ENCODE measurements around the gene RCOR3.
"Not testable (repeated sequence)": the region's sequence is repeated elsewhere in the genome, so short reads cannot be mapped to it uniquely, and the experiment has no call there.

The RCOR3 gene

DNA sequence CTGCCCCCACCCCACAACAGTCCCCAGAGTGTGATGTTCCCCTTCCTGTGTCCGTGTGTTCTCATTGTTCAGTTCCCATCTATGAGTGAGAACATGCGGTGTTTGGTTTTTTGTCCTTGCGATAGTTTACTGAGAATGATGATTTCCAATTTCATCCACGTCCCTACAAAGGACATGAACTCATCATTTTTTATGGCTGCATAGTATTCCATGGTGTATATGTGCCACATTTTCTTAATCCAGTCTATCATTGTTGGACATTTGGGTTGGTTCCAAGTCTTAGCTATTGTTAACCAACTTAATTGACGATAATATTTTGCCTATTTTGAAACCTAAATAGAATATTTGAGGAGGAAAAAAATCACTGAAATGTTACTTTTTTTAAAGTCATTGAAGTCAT, 3.9 kb downstream of the RCOR3 start:
- H3K4me3 ChIP-seq (ENCODE audit: low read length); H3K9me3 ChIP-seq (ENCODE audit: control insufficient read depth, low read length); H3K36me3 ChIP-seq (ENCODE audit: control insufficient read depth, insufficient read depth, low read length); H3K4me1 ChIP-seq (ENCODE audit: control insufficient read depth, insufficient read depth, low read length); H3K27me3 ChIP-seq (ENCODE audit: control insufficient read depth, insufficient read depth, low read length); H3K9ac ChIP-seq (ENCODE audit: low read length): not testable (repeated sequence)

GRCh38 chr1:211267204-211267857, 8.2 kb downstream of the RCOR3 start:
- Histone ChIP-seq H3K4me3 (ENCODE audit: low read length) (no peak overlapping the region), H3K9ac (ENCODE audit: low read length) (no peak overlapping the region), H3K36me3 (ENCODE audit: control insufficient read depth, insufficient read depth, low read length) (no peaks in the 10 kb centered on the region), H3K4me1 (ENCODE audit: control insufficient read depth, insufficient read depth, low read length) (no peaks in the 10 kb centered on the region), H3K27me3 (ENCODE audit: control insufficient read depth, insufficient read depth, low read length) (no peaks in the 10 kb centered on the region), H3K9me3 (ENCODE audit: control insufficient read depth, low read length) (no peaks in the 10 kb centered on the region)

DNA sequence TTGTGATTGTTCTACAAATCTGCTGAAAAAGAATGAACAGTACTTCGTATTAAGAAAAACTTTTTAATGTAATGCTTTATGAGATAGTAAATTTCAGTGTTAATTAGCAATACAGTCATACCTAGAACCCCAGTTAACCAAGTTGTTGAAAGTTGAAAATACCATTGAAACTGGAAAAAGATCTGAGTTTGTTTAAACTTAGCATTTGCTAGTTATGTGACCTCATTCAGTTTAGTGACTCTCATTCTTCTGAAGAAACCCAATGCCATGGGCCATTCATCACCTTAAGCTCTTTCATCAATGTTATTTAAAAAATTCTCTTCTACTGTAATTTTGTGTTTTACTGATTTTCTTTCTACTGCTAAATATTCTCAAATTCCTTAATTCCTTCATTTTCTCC, 20.2 kb downstream of the RCOR3 start:
- Histone ChIP-seq H3K9me3 (ENCODE audit: control insufficient read depth, low read length) (no peaks in the 10 kb centered on the region), H3K27me3 (ENCODE audit: control insufficient read depth, insufficient read depth, low read length) (no peaks in the 10 kb centered on the region), H3K4me1 (ENCODE audit: control insufficient read depth, insufficient read depth, low read length) (no peaks in the 10 kb centered on the region), H3K9ac (ENCODE audit: low read length) (no peak overlapping the region), H3K36me3 (ENCODE audit: control insufficient read depth, insufficient read depth, low read length) (no peaks in the 10 kb centered on the region), H3K4me3 (ENCODE audit: low read length) (no peak overlapping the region)

DNA sequence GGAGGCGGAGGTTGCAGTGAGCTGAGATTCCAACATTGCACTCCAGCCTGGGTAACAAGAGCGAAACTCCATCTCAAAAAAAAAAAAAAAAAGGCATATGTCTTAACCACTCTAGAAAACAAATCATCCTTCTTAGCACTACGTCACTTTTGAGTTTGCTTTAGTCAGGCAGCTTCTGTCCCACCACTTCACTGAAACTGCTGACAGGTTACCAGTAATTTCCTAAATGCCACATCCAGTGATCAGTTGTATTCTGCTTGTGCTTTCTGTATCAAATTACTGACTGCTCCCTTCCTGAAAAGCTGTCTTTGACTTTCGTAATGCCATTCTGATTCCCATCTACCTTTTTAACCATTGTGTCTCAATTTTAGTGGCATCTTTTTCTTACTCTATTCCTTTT, 21.7 kb downstream of the RCOR3 start:
- no peaks in the 10 kb centered on the region for H3K27me3 ChIP-seq (ENCODE audit: control insufficient read depth, insufficient read depth, low read length)
- no peak overlapping the region for H3K9ac ChIP-seq (ENCODE audit: low read length)
- H3K36me3 ChIP-seq (ENCODE audit: control insufficient read depth, insufficient read depth, low read length), result no peaks in the 10 kb centered on the region
- H3K4me1 ChIP-seq (ENCODE audit: control insufficient read depth, insufficient read depth, low read length), result no peaks in the 10 kb centered on the region
- no peaks in the 10 kb centered on the region for H3K9me3 ChIP-seq (ENCODE audit: control insufficient read depth, low read length)
- no peak overlapping the region for H3K4me3 ChIP-seq (ENCODE audit: low read length)

GRCh38 chr1:211281320-211282022, 22.3 kb downstream of the RCOR3 start:
- Histone ChIP-seq H3K9ac (ENCODE audit: low read length) (no peak overlapping the region), H3K36me3 (ENCODE audit: control insufficient read depth, insufficient read depth, low read length) (no peaks in the 10 kb centered on the region), H3K4me3 (ENCODE audit: low read length) (no peak overlapping the region), H3K4me1 (ENCODE audit: control insufficient read depth, insufficient read depth, low read length) (no peaks in the 10 kb centered on the region), H3K27me3 (ENCODE audit: control insufficient read depth, insufficient read depth, low read length) (no peaks in the 10 kb centered on the region), H3K9me3 (ENCODE audit: control insufficient read depth, low read length) (no peaks in the 10 kb centered on the region)

- Histone ChIP-seq H3K4me3 (ENCODE audit: low read length) (no peak overlapping the region), H3K27me3 (ENCODE audit: control insufficient read depth, insufficient read depth, low read length) (no peaks in the 10 kb centered on the region), H3K9ac (ENCODE audit: low read length) (no peak overlapping the region), H3K36me3 (ENCODE audit: control insufficient read depth, insufficient read depth, low read length) (no peaks in the 10 kb centered on the region), H3K9me3 (ENCODE audit: control insufficient read depth, low read length) (no peaks in the 10 kb centered on the region), H3K4me1 (ENCODE audit: control insufficient read depth, insufficient read depth, low read length) (no peaks in the 10 kb centered on the region)
These were observed 22.8 kb downstream of the RCOR3 start for GRCh38 chr1:211282023-211282373.

DNA sequence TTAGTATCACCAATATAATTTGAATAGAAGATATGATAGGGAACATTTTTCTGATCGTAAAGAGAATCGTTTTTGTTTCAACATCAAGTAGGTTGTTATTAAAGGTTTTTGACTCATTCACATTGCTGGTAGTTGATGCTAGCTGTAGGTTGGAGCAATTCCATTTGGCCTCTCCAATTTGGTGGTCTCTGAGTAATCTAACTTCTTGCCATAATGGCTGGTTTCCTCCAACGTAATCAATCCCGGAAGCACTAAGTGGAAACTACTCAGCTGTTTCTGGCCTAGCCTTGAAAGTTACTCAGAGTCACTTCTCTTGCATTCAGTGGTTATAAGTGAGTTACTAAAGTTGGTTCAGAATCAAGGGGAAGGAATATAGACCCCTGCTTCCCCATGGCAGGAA, 26.0 kb downstream of the RCOR3 start:
- Histone ChIP-seq H3K36me3 (ENCODE audit: control insufficient read depth, insufficient read depth, low read length) (peaks cover 10% of the 10 kb centered on the region), H3K4me3 (ENCODE audit: low read length) (no peak overlapping the region), H3K4me1 (ENCODE audit: control insufficient read depth, insufficient read depth, low read length) (no peaks in the 10 kb centered on the region), H3K9me3 (ENCODE audit: control insufficient read depth, low read length) (no peaks in the 10 kb centered on the region), H3K27me3 (ENCODE audit: control insufficient read depth, insufficient read depth, low read length) (no peaks in the 10 kb centered on the region), H3K9ac (ENCODE audit: low read length) (no peak overlapping the region)

GRCh38 chr1:211287218-211287617, 28.1 kb downstream of the RCOR3 start:
- no peaks in the 10 kb centered on the region for H3K27me3 ChIP-seq (ENCODE audit: control insufficient read depth, insufficient read depth, low read length)
- peaks cover 10% of the 10 kb centered on the region for H3K36me3 ChIP-seq (ENCODE audit: control insufficient read depth, insufficient read depth, low read length)
- H3K9me3 ChIP-seq (ENCODE audit: control insufficient read depth, low read length), result no peaks in the 10 kb centered on the region
- H3K9ac ChIP-seq (ENCODE audit: low read length), result no peak overlapping the region
- H3K4me3 ChIP-seq (ENCODE audit: low read length), result no peak overlapping the region
- H3K4me1 ChIP-seq (ENCODE audit: control insufficient read depth, insufficient read depth, low read length), result no peaks in the 10 kb centered on the region

- H3K4me3 ChIP-seq (ENCODE audit: low read length), result no peak overlapping the region
- no peaks in the 10 kb centered on the region for H3K4me1 ChIP-seq (ENCODE audit: control insufficient read depth, insufficient read depth, low read length)
- peaks cover 10% of the 10 kb centered on the region for H3K36me3 ChIP-seq (ENCODE audit: control insufficient read depth, insufficient read depth, low read length)
- H3K27me3 ChIP-seq (ENCODE audit: control insufficient read depth, insufficient read depth, low read length), result no peaks in the 10 kb centered on the region
- no peaks in the 10 kb centered on the region for H3K9me3 ChIP-seq (ENCODE audit: control insufficient read depth, low read length)
- no peak overlapping the region for H3K9ac ChIP-seq (ENCODE audit: low read length)
These were observed 33.2 kb downstream of the RCOR3 start for GRCh38 chr1:211292411-211292810.

DNA sequence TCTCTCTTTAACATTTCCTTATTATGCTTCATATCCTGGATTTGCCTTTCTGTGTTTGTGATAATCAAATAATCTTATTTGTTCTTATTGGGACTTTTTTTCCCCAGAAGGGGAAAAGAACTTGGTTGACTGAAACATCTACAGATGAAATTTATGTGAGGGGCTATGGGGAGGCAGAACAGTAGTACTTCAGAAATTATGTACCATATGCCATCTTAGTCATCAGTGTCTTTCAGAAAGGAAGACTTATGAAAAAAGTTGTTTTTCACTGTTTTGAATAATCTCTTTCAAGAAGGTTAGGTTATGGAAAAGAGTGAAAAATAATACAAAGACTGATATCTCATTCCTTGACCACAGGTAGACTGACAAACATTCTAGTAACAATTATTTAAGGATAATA, 37.2 kb downstream of the RCOR3 start:
- Histone ChIP-seq H3K36me3 (ENCODE audit: control insufficient read depth, insufficient read depth, low read length) (no peaks in the 10 kb centered on the region), H3K4me1 (ENCODE audit: control insufficient read depth, insufficient read depth, low read length) (no peaks in the 10 kb centered on the region), H3K9me3 (ENCODE audit: control insufficient read depth, low read length) (no peaks in the 10 kb centered on the region), H3K27me3 (ENCODE audit: control insufficient read depth, insufficient read depth, low read length) (no peaks in the 10 kb centered on the region), H3K4me3 (ENCODE audit: low read length) (no peak overlapping the region), H3K9ac (ENCODE audit: low read length) (no peak overlapping the region)

DNA sequence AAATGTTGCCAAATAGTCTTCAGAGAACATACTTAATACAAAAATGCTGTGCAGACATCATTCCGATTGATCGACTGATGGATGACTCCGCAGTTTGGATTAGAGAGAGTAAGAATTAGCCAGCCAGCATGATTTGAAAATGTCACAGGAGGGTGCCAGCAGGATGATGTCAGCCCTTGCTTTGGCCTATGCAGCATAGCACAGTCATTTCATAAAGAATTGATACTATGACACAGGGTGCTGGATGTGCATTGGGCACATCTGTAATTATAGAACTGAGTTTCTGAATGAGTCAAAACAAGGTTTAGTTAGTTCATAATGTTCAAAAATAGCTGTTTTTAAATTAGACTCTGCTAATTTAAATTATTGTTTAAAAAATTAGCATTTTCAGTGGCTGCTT, 45.9 kb downstream of the RCOR3 start:
- H3K4me3 ChIP-seq (ENCODE audit: low read length), result no peak overlapping the region
- no peaks in the 10 kb centered on the region for H3K9me3 ChIP-seq (ENCODE audit: control insufficient read depth, low read length)
- H3K9ac ChIP-seq (ENCODE audit: low read length), result no peak overlapping the region
- H3K4me1 ChIP-seq (ENCODE audit: control insufficient read depth, insufficient read depth, low read length), result no peaks in the 10 kb centered on the region
- H3K27me3 ChIP-seq (ENCODE audit: control insufficient read depth, insufficient read depth, low read length), result no peaks in the 10 kb centered on the region
- H3K36me3 ChIP-seq (ENCODE audit: control insufficient read depth, insufficient read depth, low read length), result no peaks in the 10 kb centered on the region

- H3K36me3 ChIP-seq (ENCODE audit: control insufficient read depth, insufficient read depth, low read length), result no peaks in the 10 kb centered on the region
- H3K9ac ChIP-seq (ENCODE audit: low read length), result no peak overlapping the region
- H3K4me1 ChIP-seq (ENCODE audit: control insufficient read depth, insufficient read depth, low read length), result no peaks in the 10 kb centered on the region
- no peak overlapping the region for H3K4me3 ChIP-seq (ENCODE audit: low read length)
- no peaks in the 10 kb centered on the region for H3K9me3 ChIP-seq (ENCODE audit: control insufficient read depth, low read length)
- no peaks in the 10 kb centered on the region for H3K27me3 ChIP-seq (ENCODE audit: control insufficient read depth, insufficient read depth, low read length)
These were observed 50.5 kb downstream of the RCOR3 start for GRCh38 chr1:211309617-211310016.

GRCh38 chr1:211313392-211313791, 54.2 kb downstream of the RCOR3 start:
- no peaks in the 10 kb centered on the region for H3K36me3 ChIP-seq (ENCODE audit: control insufficient read depth, insufficient read depth, low read length)
- H3K9me3 ChIP-seq (ENCODE audit: control insufficient read depth, low read length), result no peaks in the 10 kb centered on the region
- no peaks in the 10 kb centered on the region for H3K27me3 ChIP-seq (ENCODE audit: control insufficient read depth, insufficient read depth, low read length)
- no peaks in the 10 kb centered on the region for H3K4me1 ChIP-seq (ENCODE audit: control insufficient read depth, insufficient read depth, low read length)
- H3K4me3 ChIP-seq (ENCODE audit: low read length), result no peak overlapping the region
- H3K9ac ChIP-seq (ENCODE audit: low read length), result no peak overlapping the region

Data from mucosa of stomach (tissue), 1 donor.